ENCODE data around the gene EZR. TPM values are rescaled to one million over a fixed set of nuclear protein-coding genes. Genes with fewer than 3 reads are reported as not detected.
A peak's percentile ranks its signal among the peaks of the same experiment; 100 is the strongest.

Gene EZR
- total RNA-seq, 1 experiment from 2014 or later: 375 TPM

GRCh38 chr6:158783167-158783450 is 36.1 kb downstream of the EZR start:
- TF ChIP-seq, protein P1, sequence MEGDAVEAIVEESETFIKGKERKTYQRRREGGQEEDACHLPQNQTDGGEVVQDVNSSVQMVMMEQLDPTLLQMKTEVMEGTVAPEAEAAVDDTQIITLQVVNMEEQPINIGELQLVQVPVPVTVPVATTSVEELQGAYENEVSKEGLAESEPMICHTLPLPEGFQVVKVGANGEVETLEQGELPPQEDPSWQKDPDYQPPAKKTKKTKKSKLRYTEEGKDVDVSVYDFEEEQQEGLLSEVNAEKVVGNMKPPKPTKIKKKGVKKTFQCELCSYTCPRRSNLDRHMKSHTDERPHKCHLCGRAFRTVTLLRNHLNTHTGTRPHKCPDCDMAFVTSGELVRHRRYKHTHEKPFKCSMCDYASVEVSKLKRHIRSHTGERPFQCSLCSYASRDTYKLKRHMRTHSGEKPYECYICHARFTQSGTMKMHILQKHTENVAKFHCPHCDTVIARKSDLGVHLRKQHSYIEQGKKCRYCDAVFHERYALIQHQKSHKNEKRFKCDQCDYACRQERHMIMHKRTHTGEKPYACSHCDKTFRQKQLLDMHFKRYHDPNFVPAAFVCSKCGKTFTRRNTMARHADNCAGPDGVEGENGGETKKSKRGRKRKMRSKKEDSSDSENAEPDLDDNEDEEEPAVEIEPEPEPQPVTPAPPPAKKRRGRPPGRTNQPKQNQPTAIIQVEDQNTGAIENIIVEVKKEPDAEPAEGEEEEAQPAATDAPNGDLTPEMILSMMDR (conservative IDR thresholded peaks at IDR 0.05): no peak
- Histone ChIP-seq H3K23me2 (ENCODE audit: insufficient read length, low read depth, low read length, poor library complexity, severe bottlenecking) (no peaks in the 10 kb centered on the region), H3K18ac (ENCODE audit: insufficient read length, low read depth, low read length) (no peak overlapping the region), H4K8ac (replicated peaks; ENCODE audit: insufficient read length, low read depth, low read length) (no peak overlapping the region), H3T11ph (ENCODE audit: low read length) (no peak overlapping the region), H3K4ac (ENCODE audit: low read depth, low read length) (no peak overlapping the region), H3K27ac (ENCODE audit: insufficient read length, low read depth, low read length) (no peak overlapping the region), H3K56ac (ENCODE audit: insufficient read length, low read depth, low read length) (no peak overlapping the region), H4K5ac (ENCODE audit: insufficient read length, low read depth, low read length) (no peak overlapping the region), H3K79me2 (ENCODE audit: insufficient read depth, low read length) (peaks cover 3% of the 10 kb centered on the region; the same call in 1 of the 2 replicates), H2BK12ac (ENCODE audit: insufficient read length, low read depth, low read length) (no peak overlapping the region), H2BK15ac (ENCODE audit: low read depth, low read length) (no peak overlapping the region), H4K91ac (ENCODE audit: insufficient read length, low read depth, low read length) (no peak overlapping the region), H3K27me3 (ENCODE audit: insufficient read depth, low read length) (no peaks in the 10 kb centered on the region), H2BK20ac (ENCODE audit: low read depth, low read length, poor library complexity, severe bottlenecking) (no peak overlapping the region), H3K9ac (ENCODE audit: extremely low read depth, insufficient read length, low read length) (no peak overlapping the region), H3K23ac (ENCODE audit: insufficient read length, low read depth, low read length) (no peak overlapping the region), H3K79me1 (ENCODE audit: insufficient read depth, low read depth, low read length, poor library complexity, severe bottlenecking) (peaks cover 18% of the 10 kb centered on the region), H2AFZ (ENCODE audit: low read length) (no peak overlapping the region), H3K14ac (ENCODE audit: insufficient read depth, low read length) (no peak overlapping the region), H2BK5ac (ENCODE audit: insufficient read length, low read length) (no peak overlapping the region), H2BK120ac (ENCODE audit: low read depth, low read length, poor library complexity, severe bottlenecking) (no peak overlapping the region), H2AK5ac (ENCODE audit: insufficient read length, low read length) (no peak overlapping the region), H3K4me1 (ENCODE audit: insufficient read depth, low read length) (no peaks in the 10 kb centered on the region), H4K20me1 (ENCODE audit: control insufficient read depth, insufficient read depth, insufficient read length) (no peaks in the 10 kb centered on the region), H3K4me2 (ENCODE audit: insufficient read depth, insufficient read length, low read length) (no peak overlapping the region), H3K9me3 (ENCODE audit: control insufficient read depth, low read depth, low read length) (no peaks in the 10 kb centered on the region)
- WGBS (ENCODE audit: extremely low coverage, insufficient read length, low lambda C conversion rate): no CpG with 5 or more reads among the region's 4 CpGs
- peak overlapping the region in 2 of 3 experiments; percentile 28 to 51; a peak in 1 of 7 replicates for H3K27ac Mint-ChIP-seq
- no peak overlapping the region for H3K4me3 Mint-ChIP-seq
- peaks cover 78 to 94% (median 91%) of the 10 kb centered on the region in 3 experiments for H3K36me3 Mint-ChIP-seq (ENCODE audit: insufficient read depth in 1 of 3, low read depth in 3 of 3)
- DNase-seq: no peak
- no peaks in the 10 kb centered on the region for H3K27me3 Mint-ChIP-seq (ENCODE audit: low read depth)
- H3K9me3 Mint-ChIP-seq: no peaks in the 10 kb centered on the region
- H3K4me1 Mint-ChIP-seq: peaks cover 4 to 8% of the 10 kb centered on the region in 2 experiments; a peak in 3 of 4 replicates
